A673 (cell line): ENCODE data around the gene MAGEB6B.

Experiments used
- EZH2 ChIP-seq: fragments of 200-600 bp; sonication (generic); IDR thresholded peaks from 2 replicates; pipeline ENCODE4 v1.6.1; 2017; ENCODE audit warnings: borderline replicate concordance, low read depth, mild to moderate bottlenecking, mixed read lengths, antibody characterized with exemption, low read length; ENCODE audit not compliant: poor library complexity, severe bottlenecking
- TF ChIP-seq, protein P1 (sequence below): fragments of 300-800, 200-600 bp; sonication (generic); conservative IDR thresholded peaks from 2 replicates; pipeline ENCODE4 v1.5.1; 2017; ENCODE audit warnings: low read depth, mild to moderate bottlenecking, antibody characterized with exemption, low read length, moderate library complexity, mixed read lengths

DNA sequence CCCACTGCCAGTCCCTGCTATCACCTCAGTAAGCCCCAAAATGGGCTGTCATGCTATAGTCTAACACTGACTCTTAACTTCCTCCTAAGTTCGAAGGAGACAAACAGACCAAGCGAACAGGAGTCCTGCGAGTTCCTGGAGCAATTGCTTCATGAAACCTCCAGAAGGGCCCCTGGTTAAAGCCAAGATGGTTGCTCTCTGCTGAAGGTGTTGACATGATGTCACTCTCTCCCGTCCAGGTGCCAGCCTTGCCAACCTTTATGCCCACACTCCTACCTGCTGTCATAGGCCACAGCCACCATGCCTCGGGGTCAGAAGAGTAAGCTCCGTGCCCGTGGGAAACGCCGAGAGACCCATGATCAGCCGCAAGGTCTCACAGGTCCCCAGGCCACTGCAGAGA, at the start of gene MAGEB6B:
- TF ChIP-seq, protein P1, sequence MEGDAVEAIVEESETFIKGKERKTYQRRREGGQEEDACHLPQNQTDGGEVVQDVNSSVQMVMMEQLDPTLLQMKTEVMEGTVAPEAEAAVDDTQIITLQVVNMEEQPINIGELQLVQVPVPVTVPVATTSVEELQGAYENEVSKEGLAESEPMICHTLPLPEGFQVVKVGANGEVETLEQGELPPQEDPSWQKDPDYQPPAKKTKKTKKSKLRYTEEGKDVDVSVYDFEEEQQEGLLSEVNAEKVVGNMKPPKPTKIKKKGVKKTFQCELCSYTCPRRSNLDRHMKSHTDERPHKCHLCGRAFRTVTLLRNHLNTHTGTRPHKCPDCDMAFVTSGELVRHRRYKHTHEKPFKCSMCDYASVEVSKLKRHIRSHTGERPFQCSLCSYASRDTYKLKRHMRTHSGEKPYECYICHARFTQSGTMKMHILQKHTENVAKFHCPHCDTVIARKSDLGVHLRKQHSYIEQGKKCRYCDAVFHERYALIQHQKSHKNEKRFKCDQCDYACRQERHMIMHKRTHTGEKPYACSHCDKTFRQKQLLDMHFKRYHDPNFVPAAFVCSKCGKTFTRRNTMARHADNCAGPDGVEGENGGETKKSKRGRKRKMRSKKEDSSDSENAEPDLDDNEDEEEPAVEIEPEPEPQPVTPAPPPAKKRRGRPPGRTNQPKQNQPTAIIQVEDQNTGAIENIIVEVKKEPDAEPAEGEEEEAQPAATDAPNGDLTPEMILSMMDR = no peak
- TF ChIP-seq EZH2 = no peak
